ENCODE data around the gene DCANP1. TPM values are rescaled to one million over a fixed set of nuclear protein-coding genes. Genes with fewer than 3 reads are reported as not detected.

Gene DCANP1
- total and polyA plus RNA-seq, 9 of the 15 experiments (the other 6 are each of a cell fraction or from before 2014, with no cell fraction given), result not detected

- Histone ChIP-seq H2AFZ (ENCODE audit: low read depth, low read length) (peak overlapping the region; percentile 79), H3K36me3 (ENCODE audit: control insufficient read depth, insufficient read depth, low read length) (no peaks in the 10 kb centered on the region), H3K9me3 (replicated peaks; ENCODE audit: control insufficient read depth, insufficient read depth, low read depth, low read length) (no peaks in the 10 kb centered on the region), H3K9me1 (ENCODE audit: control insufficient read depth, insufficient read depth, low read length) (no peaks in the 10 kb centered on the region), H3K27me3 (ENCODE audit: control insufficient read depth in 2 of 2, insufficient read depth in 2 of 2, low read length in 2 of 2) (peaks cover 0 to 2% of the 10 kb centered on the region in 2 experiments; a peak in 1 of 5 replicates), H3K9ac (ENCODE audit: insufficient read depth in 1 of 2, low read depth in 2 of 2, low read length in 2 of 2) (peak overlapping the region in 1 of 2 experiments; percentile 61; a peak in 3 of 4 replicates), H4K20me1 (replicated peaks; ENCODE audit: control insufficient read depth, insufficient read depth, low read length) (no peaks in the 10 kb centered on the region), H3K4me3 (no peak overlapping the region), H3K27ac (ENCODE audit: extremely low read depth, low read depth, low read length) (no peak overlapping the region), H3K79me2 (ENCODE audit: control insufficient read depth, insufficient read depth, low read length) (peaks cover 4% of the 10 kb centered on the region; the same call in 1 of the 3 replicates), H3K4me1 (replicated peaks in 1 of 2; ENCODE audit: control insufficient read depth in 2 of 2, insufficient read depth in 2 of 2, low read length in 2 of 2) (peaks cover 26 to 47% of the 10 kb centered on the region in 2 experiments), H3K4me2 (ENCODE audit: insufficient read depth, low read length) (peak overlapping the region; percentile 65)
- no TSS peak for BruUV-seq (replicated peaks)
- FAIRE-seq (no peak), DNase-seq (ENCODE audit: extremely low read depth in 1 of 4, low spot score in 3 of 4) (peak; percentile 44 to 57 (median 55)), ATAC-seq (no peak)
- ChIA-PET CTCF (ENCODE audit: low intra/inter-chr PET ratio) (no interaction called here), POLR2A (no interaction called here)
- intact Hi-C loops (cut with micrococcal nuclease) (no loop called here), in situ Hi-C loops (cut with MboI) (no loop called here)
- WGBS (ENCODE audit: insufficient coverage, low coverage, missing lambda C conversion rate), result 6% methylated on average over 5 of the region's 5 CpGs
- 0 out of 2 replicates have a peak, but pooled peaks have one; percentile 9 for TF ChIP-seq CBFA2T2 (conservative IDR thresholded peaks at IDR 0.05)
- peak; percentile 58 for TF ChIP-seq TCF3 (CRISPR knock-in tag; IDR thresholded peaks at IDR 0.05)
- TF ChIP-seq CBFA2T3 (IDR thresholded peaks at IDR 0.05), result peak; percentile 63
- TF ChIP-seq L3MBTL2 (IDR thresholded peaks at IDR 0.05), result peak; percentile 14; the same call in 1 of the 2 replicates
- TF ChIP-seq ZBTB8A (IDR thresholded peaks at IDR 0.05; ENCODE audit: partially characterized antibody), result no peak
- TF ChIP-seq ZNF347 (CRISPR knock-in tag; IDR thresholded peaks at IDR 0.05; ENCODE audit: low read depth), result no peak
- 0 out of 2 replicates have a peak, but pooled peaks have one; percentile 16 for TF ChIP-seq EP300 (IDR thresholded peaks at IDR 0.05; ENCODE audit: low read length)
- TF ChIP-seq, protein P1, sequence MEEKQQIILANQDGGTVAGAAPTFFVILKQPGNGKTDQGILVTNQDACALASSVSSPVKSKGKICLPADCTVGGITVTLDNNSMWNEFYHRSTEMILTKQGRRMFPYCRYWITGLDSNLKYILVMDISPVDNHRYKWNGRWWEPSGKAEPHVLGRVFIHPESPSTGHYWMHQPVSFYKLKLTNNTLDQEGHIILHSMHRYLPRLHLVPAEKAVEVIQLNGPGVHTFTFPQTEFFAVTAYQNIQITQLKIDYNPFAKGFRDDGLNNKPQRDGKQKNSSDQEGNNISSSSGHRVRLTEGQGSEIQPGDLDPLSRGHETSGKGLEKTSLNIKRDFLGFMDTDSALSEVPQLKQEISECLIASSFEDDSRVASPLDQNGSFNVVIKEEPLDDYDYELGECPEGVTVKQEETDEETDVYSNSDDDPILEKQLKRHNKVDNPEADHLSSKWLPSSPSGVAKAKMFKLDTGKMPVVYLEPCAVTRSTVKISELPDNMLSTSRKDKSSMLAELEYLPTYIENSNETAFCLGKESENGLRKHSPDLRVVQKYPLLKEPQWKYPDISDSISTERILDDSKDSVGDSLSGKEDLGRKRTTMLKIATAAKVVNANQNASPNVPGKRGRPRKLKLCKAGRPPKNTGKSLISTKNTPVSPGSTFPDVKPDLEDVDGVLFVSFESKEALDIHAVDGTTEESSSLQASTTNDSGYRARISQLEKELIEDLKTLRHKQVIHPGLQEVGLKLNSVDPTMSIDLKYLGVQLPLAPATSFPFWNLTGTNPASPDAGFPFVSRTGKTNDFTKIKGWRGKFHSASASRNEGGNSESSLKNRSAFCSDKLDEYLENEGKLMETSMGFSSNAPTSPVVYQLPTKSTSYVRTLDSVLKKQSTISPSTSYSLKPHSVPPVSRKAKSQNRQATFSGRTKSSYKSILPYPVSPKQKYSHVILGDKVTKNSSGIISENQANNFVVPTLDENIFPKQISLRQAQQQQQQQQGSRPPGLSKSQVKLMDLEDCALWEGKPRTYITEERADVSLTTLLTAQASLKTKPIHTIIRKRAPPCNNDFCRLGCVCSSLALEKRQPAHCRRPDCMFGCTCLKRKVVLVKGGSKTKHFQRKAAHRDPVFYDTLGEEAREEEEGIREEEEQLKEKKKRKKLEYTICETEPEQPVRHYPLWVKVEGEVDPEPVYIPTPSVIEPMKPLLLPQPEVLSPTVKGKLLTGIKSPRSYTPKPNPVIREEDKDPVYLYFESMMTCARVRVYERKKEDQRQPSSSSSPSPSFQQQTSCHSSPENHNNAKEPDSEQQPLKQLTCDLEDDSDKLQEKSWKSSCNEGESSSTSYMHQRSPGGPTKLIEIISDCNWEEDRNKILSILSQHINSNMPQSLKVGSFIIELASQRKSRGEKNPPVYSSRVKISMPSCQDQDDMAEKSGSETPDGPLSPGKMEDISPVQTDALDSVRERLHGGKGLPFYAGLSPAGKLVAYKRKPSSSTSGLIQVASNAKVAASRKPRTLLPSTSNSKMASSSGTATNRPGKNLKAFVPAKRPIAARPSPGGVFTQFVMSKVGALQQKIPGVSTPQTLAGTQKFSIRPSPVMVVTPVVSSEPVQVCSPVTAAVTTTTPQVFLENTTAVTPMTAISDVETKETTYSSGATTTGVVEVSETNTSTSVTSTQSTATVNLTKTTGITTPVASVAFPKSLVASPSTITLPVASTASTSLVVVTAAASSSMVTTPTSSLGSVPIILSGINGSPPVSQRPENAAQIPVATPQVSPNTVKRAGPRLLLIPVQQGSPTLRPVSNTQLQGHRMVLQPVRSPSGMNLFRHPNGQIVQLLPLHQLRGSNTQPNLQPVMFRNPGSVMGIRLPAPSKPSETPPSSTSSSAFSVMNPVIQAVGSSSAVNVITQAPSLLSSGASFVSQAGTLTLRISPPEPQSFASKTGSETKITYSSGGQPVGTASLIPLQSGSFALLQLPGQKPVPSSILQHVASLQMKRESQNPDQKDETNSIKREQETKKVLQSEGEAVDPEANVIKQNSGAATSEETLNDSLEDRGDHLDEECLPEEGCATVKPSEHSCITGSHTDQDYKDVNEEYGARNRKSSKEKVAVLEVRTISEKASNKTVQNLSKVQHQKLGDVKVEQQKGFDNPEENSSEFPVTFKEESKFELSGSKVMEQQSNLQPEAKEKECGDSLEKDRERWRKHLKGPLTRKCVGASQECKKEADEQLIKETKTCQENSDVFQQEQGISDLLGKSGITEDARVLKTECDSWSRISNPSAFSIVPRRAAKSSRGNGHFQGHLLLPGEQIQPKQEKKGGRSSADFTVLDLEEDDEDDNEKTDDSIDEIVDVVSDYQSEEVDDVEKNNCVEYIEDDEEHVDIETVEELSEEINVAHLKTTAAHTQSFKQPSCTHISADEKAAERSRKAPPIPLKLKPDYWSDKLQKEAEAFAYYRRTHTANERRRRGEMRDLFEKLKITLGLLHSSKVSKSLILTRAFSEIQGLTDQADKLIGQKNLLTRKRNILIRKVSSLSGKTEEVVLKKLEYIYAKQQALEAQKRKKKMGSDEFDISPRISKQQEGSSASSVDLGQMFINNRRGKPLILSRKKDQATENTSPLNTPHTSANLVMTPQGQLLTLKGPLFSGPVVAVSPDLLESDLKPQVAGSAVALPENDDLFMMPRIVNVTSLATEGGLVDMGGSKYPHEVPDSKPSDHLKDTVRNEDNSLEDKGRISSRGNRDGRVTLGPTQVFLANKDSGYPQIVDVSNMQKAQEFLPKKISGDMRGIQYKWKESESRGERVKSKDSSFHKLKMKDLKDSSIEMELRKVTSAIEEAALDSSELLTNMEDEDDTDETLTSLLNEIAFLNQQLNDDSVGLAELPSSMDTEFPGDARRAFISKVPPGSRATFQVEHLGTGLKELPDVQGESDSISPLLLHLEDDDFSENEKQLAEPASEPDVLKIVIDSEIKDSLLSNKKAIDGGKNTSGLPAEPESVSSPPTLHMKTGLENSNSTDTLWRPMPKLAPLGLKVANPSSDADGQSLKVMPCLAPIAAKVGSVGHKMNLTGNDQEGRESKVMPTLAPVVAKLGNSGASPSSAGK (IDR thresholded peaks at IDR 0.05), result peak; percentile 30
Observed at GRCh38 chr5:135458921-135459331, 11.8 kb upstream of the DCANP1 start.
